Measurements from ENCODE around the gene EFHC1.

Gene EFHC1

GRCh38 chr6:52503851-52504781, 84.0 kb downstream of the EFHC1 start:
- no peak for DNase-seq

GRCh38 chr6:52504782-52505136, 84.6 kb downstream of the EFHC1 start:
- DNase-seq: no peak

- DNase-seq: no peak
Observed at GRCh38 chr6:52505726-52506409, 85.7 kb downstream of the EFHC1 start.

- no peak for DNase-seq
Observed at GRCh38 chr6:52506476-52506875, 86.3 kb downstream of the EFHC1 start.

GRCh38 chr6:52507557-52508260, 87.6 kb downstream of the EFHC1 start:
- DNase-seq: no peak

- DNase-seq: no peak
Observed at GRCh38 chr6:52508261-52508739, 88.2 kb downstream of the EFHC1 start.

GRCh38 chr6:52509281-52510212, 89.4 kb downstream of the EFHC1 start:
- DNase-seq: no peak

- DNase-seq: no peak
Observed at GRCh38 chr6:52510213-52510562, 90.0 kb downstream of the EFHC1 start.

GRCh38 chr6:52511163-52511562, 91.0 kb downstream of the EFHC1 start:
- DNase-seq: no peak

GRCh38 chr6:52511572-52512151, 91.5 kb downstream of the EFHC1 start:
- DNase-seq: no peak

GRCh38 chr6:52512199-52512598, 92.1 kb downstream of the EFHC1 start:
- no peak for DNase-seq

- DNase-seq: no peak
Observed at GRCh38 chr6:52513464-52513863, 93.3 kb downstream of the EFHC1 start.

GRCh38 chr6:52513896-52514295, 93.8 kb downstream of the EFHC1 start:
- DNase-seq: no peak

- DNase-seq: no peak
Observed at GRCh38 chr6:52514514-52514913, 94.4 kb downstream of the EFHC1 start.

- DNase-seq: no peak
Observed at GRCh38 chr6:52515219-52515960, 95.2 kb downstream of the EFHC1 start.

- no peak for DNase-seq
Observed at GRCh38 chr6:52516269-52516668, 96.1 kb downstream of the EFHC1 start.

- DNase-seq: no peak
Observed at GRCh38 chr6:52516943-52517342, 96.8 kb downstream of the EFHC1 start.

- peak; percentile 66 for DNase-seq
Observed at GRCh38 chr6:52517502-52518278, 97.5 kb downstream of the EFHC1 start.

GRCh38 chr6:52518279-52518945, 98.3 kb downstream of the EFHC1 start:
- DNase-seq: no peak

GRCh38 chr6:52519618-52520017, 99.5 kb downstream of the EFHC1 start:
- DNase-seq: no peak

Data from activated CD8-positive, alpha-beta memory T cell treated with anti-CD3 and anti-CD28 coated beads, Interleukin-2, amount 50 U/mL, for 48 hours (primary cell).